K562 (cell line): ENCODE results near the gene SCAP. TPM values are rescaled to one million over a fixed set of nuclear protein-coding genes. Genes with fewer than 3 reads are reported as not detected.
"Not testable (repeated sequence)": the region's sequence is repeated elsewhere in the genome, so short reads cannot be mapped to it uniquely, and the experiment has no call there.

Source experiments
- ATAC-seq: fragments of 200-7000 bp; cut with Tn5 transposase; 3 replicates; pipeline ENCODE4 v1.9.1; 2020; ENCODE audit warnings: moderate library complexity
- BruUV-seq: library from RNA; stranded (reverse); fragments of 400-500 nt; replicated peaks from 2 replicates; lab custom pipeline; 2021; lab: Mats Ljungman, UMichigan
- CTCF ChIA-PET: fragments of 300-600 bp; formaldehyde crosslinking; extraction: SDS; loops from one replicate; lab custom pipeline; 2021; ENCODE audit warnings: low intra/inter-chr PET ratio; lab: Yijun Ruan, JAX
- POLR2A ChIA-PET: fragments of 300-600, 350-650 bp; sonication (Branson Sonifier 250); formaldehyde crosslinking; extraction: SDS; loops from one replicate; lab custom pipeline; 2021; ENCODE audit warnings: antibody characterized with exemption, inconsistent platforms; lab: Yijun Ruan, JAX
- DNase-seq, 4 experiments: peaks; one replicate each; pipeline versions ENCODE4 v3.0.0 to v3.0.0-alpha.2; 2011 to 2018; ENCODE audit warnings: low spot score in 3 of 4, mixed read lengths in 3 of 4; ENCODE audit errors: extremely low read depth in 1 of 4
- FAIRE-seq: peaks from 2 replicates; lab custom pipeline; 2011; peaks lifted over from hg19 to GRCh38; lab: Jason Lieb, UNC
- H2AFZ ChIP-seq: 2 replicates; pipeline ENCODE4 v1.6.0; 2011; ENCODE audit warnings: low read depth, low read length, control low read depth, inconsistent platforms
- H3K27ac ChIP-seq: fragments of 200-600 bp; 3 replicates; pipeline ENCODE4 v1.8.0; 2011; ENCODE audit warnings: low read depth, mild to moderate bottlenecking, control low read depth, inconsistent platforms, low read length, moderate library complexity, mixed read lengths; ENCODE audit errors: extremely low read depth
- H3K27me3 ChIP-seq, 2 experiments: fragments of 300-600 bp in 1 of 2; 2 replicates in 1 of 2; 3 replicates in 1 of 2; pipeline versions ENCODE4 v1.6.0 to v1.8.0; 2011; ENCODE audit warnings: inconsistent platforms in 2 of 2, low read length in 2 of 2, mild to moderate bottlenecking in 1 of 2, mixed read lengths in 1 of 2, moderate library complexity in 1 of 2; ENCODE audit not compliant: control insufficient read depth in 2 of 2, insufficient read depth in 2 of 2
- H3K36me3 ChIP-seq: fragments of 300-600 bp; 3 replicates; pipeline ENCODE4 v1.8.0; 2011; ENCODE audit warnings: mild to moderate bottlenecking, low read length, inconsistent platforms; ENCODE audit not compliant: control insufficient read depth, insufficient read depth
- H3K4me1 ChIP-seq, 2 experiments: fragments of 200-600 bp in 1 of 2; replicated peaks in 1 of 2; 2 replicates in 1 of 2; 3 replicates in 1 of 2; pipeline versions ENCODE4 v1.5.1 to v1.8.0; 2011; ENCODE audit warnings: inconsistent platforms in 2 of 2, low read length in 2 of 2, mild to moderate bottlenecking in 1 of 2, mixed read lengths in 1 of 2, moderate library complexity in 1 of 2; ENCODE audit not compliant: control insufficient read depth in 2 of 2, insufficient read depth in 2 of 2
- H3K4me2 ChIP-seq: 2 replicates; pipeline ENCODE4 v1.6.1; 2011; ENCODE audit warnings: low read length, control low read depth, inconsistent platforms, mixed read lengths; ENCODE audit not compliant: insufficient read depth
- H3K4me3 ChIP-seq: fragments of 200-600 bp; sonication (generic), shearing (Covaris generic); 2 replicates; pipeline ENCODE4 v1.5.1; 2016; ENCODE audit warnings: control low read depth, inconsistent platforms
- H3K79me2 ChIP-seq: fragments of 200-600 bp; 3 replicates; pipeline ENCODE4 v1.8.0; 2011; ENCODE audit warnings: low read length, inconsistent platforms; ENCODE audit not compliant: control insufficient read depth, insufficient read depth
- H3K9ac ChIP-seq, 2 experiments: 2 replicates each; pipeline versions ENCODE4 v1.6.0 to v1.6.1; 2011; ENCODE audit warnings: low read depth in 2 of 2, low read length in 2 of 2, control low read depth in 1 of 2, inconsistent platforms in 1 of 2, mild to moderate bottlenecking in 1 of 2, mixed read lengths in 1 of 2; ENCODE audit not compliant: insufficient read depth in 1 of 2
- H3K9me1 ChIP-seq: one replicate; pipeline ENCODE4 v1.6.0; 2011; ENCODE audit warnings: inconsistent platforms, mild to moderate bottlenecking, low read length, moderate library complexity; ENCODE audit not compliant: control insufficient read depth, insufficient read depth
- H3K9me3 ChIP-seq: replicated peaks from 2 replicates; pipeline ENCODE4 v1.5.1; 2011; ENCODE audit warnings: low read depth, low read length, inconsistent platforms; ENCODE audit not compliant: control insufficient read depth, insufficient read depth
- H4K20me1 ChIP-seq: replicated peaks from 2 replicates; pipeline ENCODE4 v1.6.1; 2011; ENCODE audit warnings: low read length, inconsistent platforms, mixed read lengths; ENCODE audit not compliant: control insufficient read depth, insufficient read depth
- ARNT ChIP-seq, 2 experiments: fragments of 450-650 bp; IDR thresholded peaks; 2 replicates each; pipeline ENCODE4 v1.6.1; 2016; ENCODE audit warnings: mild to moderate bottlenecking in 1 of 2
- CC2D1A ChIP-seq: fragments of 450-650 bp; IDR thresholded peaks from 2 replicates; pipeline ENCODE4 v1.6.1; 2017; ENCODE audit warnings: mild to moderate bottlenecking
- CCNT2 ChIP-seq: IDR thresholded peaks from 2 replicates; pipeline ENCODE4 v1.6.1; 2011; ENCODE audit warnings: borderline replicate concordance, low read depth, mild to moderate bottlenecking, moderate library complexity, mixed read lengths, low read length; ENCODE audit not compliant: insufficient read length; ENCODE audit errors: extremely low read depth
- CXXC5 ChIP-seq: fragments of 250-450 bp; sonication (Bioruptor Pico); IDR thresholded peaks from 2 replicates; pipeline ENCODE4 v1.8.0; 2022; ENCODE audit warnings: inconsistent platforms, mild to moderate bottlenecking, moderate library complexity
- DMBX1 ChIP-seq: fragments of 250-450 bp; sonication (Bioruptor Pico); IDR thresholded peaks from 2 replicates; pipeline ENCODE4 v1.8.0; 2022; ENCODE audit warnings: inconsistent platforms, mild to moderate bottlenecking, moderate library complexity, borderline replicate concordance
- EGR1 ChIP-seq: fragments of 450-650 bp; conservative IDR thresholded peaks from 2 replicates; pipeline ENCODE4 v1.6.1; 2017; ENCODE audit warnings: mild to moderate bottlenecking
- JUND ChIP-seq, 2 experiments: IDR thresholded peaks; 2 replicates in 1 of 2; 3 replicates in 1 of 2; pipeline ENCODE4 v1.6.1; 2011; ENCODE audit warnings: borderline replicate concordance in 2 of 2, low read depth in 2 of 2, low read length in 2 of 2, improper control_type of control experiment in 1 of 2, missing biosample characterization in 1 of 2, missing genetic modification characterization in 1 of 2, missing genetic modification reagents in 1 of 2
- MEIS2 ChIP-seq: fragments of 450-650 bp; IDR thresholded peaks from 2 replicates; pipeline ENCODE4 v1.6.1; 2014; ENCODE audit warnings: mild to moderate bottlenecking; ENCODE audit not compliant: partially characterized antibody
- NCOA1 ChIP-seq: fragments of 450-650 bp; IDR thresholded peaks from 2 replicates; pipeline ENCODE4 v1.6.1; 2016; ENCODE audit warnings: low read depth
- NFE2 ChIP-seq: IDR thresholded peaks from 2 replicates; pipeline ENCODE4 v1.6.1; 2014; ENCODE audit warnings: antibody characterized with exemption, low read depth
- RAD51 ChIP-seq: fragments of 450-650 bp; IDR thresholded peaks from 2 replicates; pipeline ENCODE4 v1.7.1; 2016; ENCODE audit warnings: low read depth, mild to moderate bottlenecking, borderline replicate concordance
- SMARCE1 ChIP-seq: fragments of 450-650 bp; IDR thresholded peaks from 2 replicates; pipeline ENCODE4 v1.7.1; 2016; ENCODE audit warnings: mild to moderate bottlenecking
- TAL1 ChIP-seq: fragments of 450-650 bp; IDR thresholded peaks from 2 replicates; pipeline ENCODE4 v1.6.1; 2016; ENCODE audit warnings: mild to moderate bottlenecking
- TCF3 ChIP-seq: sonication (generic); formaldehyde crosslinking; IDR thresholded peaks from 2 replicates; pipeline ENCODE4 v1.4.0; 2020; ENCODE audit warnings: mild to moderate bottlenecking, missing genetic modification reagents
- ZBED1 ChIP-seq: IDR thresholded peaks from 2 replicates; pipeline ENCODE4 v1.6.1; 2014
- WGBS: fragments of 100-300 bp; shearing (Covaris generic); methylation state at CpG from one replicate; pipeline ENCODE4 v1.1.6; 2016; ENCODE audit warnings: low coverage, mixed read lengths; ENCODE audit not compliant: insufficient coverage; ENCODE audit errors: missing lambda C conversion rate; 5-methylcytosine and 5-hydroxymethylcytosine counted together
- in situ Hi-C: fragments of 300-500 bp; cut with MboI; formaldehyde crosslinking; loops from 4 replicates; pipeline ENCODE4 v1.15.0; 2018; ENCODE audit warnings: inconsistent platforms, mixed read lengths
- intact Hi-C: fragments of 100-400 bp; cut with micrococcal nuclease; formaldehyde crosslinking; loops from 2 replicates; pipeline ENCODE4 v1.14.2; 2022
- polyA plus RNA-seq, 8 experiments: library from polyadenylated mRNA; depleted of rRNA in 4 of 8; stranded (reverse) in 5 of 8; unstranded in 3 of 8; fragments of >200 nt; fragmentation: Nextera tagmentation in 2 of 8; fragmentation: Illumina TruSeq in 1 of 8; extraction: Ambion mirVana in 2 of 8; extraction: Trizol in 1 of 8; gene quantifications; 2 replicates each; pipeline versions ENCODE4 v1.2.1 to v1.2.3, GENCODE V29; 2011 to 2014; ENCODE audit warnings: inconsistent platforms in 1 of 8, missing spikeins in 1 of 8
- total RNA-seq, 7 experiments: library from RNA; depleted of rRNA in 6 of 7; stranded (reverse); fragments of >200 nt in 6 of 7; fragmentation: Illumina TruSeq in 2 of 7; extraction: Trizol in 2 of 7; gene quantifications; 2 replicates each; pipeline versions ENCODE4 v1.2.1 to v1.2.3, GENCODE V29; 2011 to 2021; ENCODE audit warnings: low replicate concordance in 1 of 7
- TF ChIP-seq, protein P1 (sequence below): IDR thresholded peaks from 2 replicates; pipeline ENCODE4 v1.6.1; 2012; ENCODE audit warnings: low read depth, low read length, improper control_type of control experiment, borderline replicate concordance
- TF ChIP-seq, protein P2 (sequence below): fragments of 450-650 bp; IDR thresholded peaks from 2 replicates; pipeline ENCODE4 v1.6.1; 2016; ENCODE audit warnings: antibody characterized with exemption
- TF ChIP-seq, protein P3 (sequence below): sonication (generic); IDR thresholded peaks from 2 replicates; pipeline ENCODE4 v1.6.1; 2016

The SCAP gene
- total and polyA plus RNA-seq, 9 of the 15 experiments (the other 6 are each of a cell fraction or from before 2014, with no cell fraction given), result 2.6 to 104 (median 37.8) TPM

DNA sequence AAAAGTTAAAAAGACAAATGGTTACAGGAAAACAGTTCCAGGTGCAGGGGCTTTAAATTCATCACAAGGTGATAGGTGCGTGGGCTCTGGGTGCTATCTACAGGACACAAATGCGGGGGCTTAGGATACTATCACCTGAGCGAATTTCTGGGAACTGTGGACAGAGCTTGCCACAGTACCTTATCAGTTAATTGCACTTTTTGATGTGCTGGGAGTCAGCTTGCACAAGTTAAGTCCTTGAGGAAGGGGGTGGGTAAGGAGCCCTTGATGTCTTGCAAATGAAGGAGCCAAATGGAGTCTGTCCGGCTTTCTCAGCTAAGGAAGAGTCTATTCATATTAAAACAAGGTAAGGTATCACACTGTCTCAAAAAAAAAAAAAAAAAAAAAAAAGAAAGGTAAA lies 6.0 kb upstream of the SCAP start:
- Histone ChIP-seq H3K4me1 (peaks cover 32 to 54% of the 10 kb centered on the region in 2 experiments), H3K27ac (peak overlapping the region; percentile 75; the same call in 2 of the 3 replicates), H3K9ac (peak overlapping the region in 1 of 2 experiments; percentile 42; a peak in 2 of 4 replicates), H3K4me2 (peak overlapping the region; percentile 10)
- POLR2A ChIA-PET, result interaction anchor here (0.6 to 1.6 kb wide), 4 partner anchors 10 to 322 kb away, joined by 3 to 6 read pairs (median 4); no protein-coding TSS in a partner anchor
- H2AFZ ChIP-seq, H3K9me1 ChIP-seq, H3K36me3 ChIP-seq, H3K79me2 ChIP-seq, H3K9me3 ChIP-seq, intact Hi-C loops, CTCF ChIA-PET, H3K27me3 ChIP-seq, H3K4me3 ChIP-seq, in situ Hi-C loops, BruUV-seq, H4K20me1 ChIP-seq: not testable (repeated sequence)
- WGBS, result 1% methylated on average over 4 of the region's 4 CpGs
- peak; percentile 52 to 93 (median 54) for DNase-seq
- FAIRE-seq, result peak; percentile 84
- peak; percentile 10 for ATAC-seq
- peak; percentile 68 for TF ChIP-seq MEIS2
- peak; percentile 18; the same call in 1 of the 2 replicates for TF ChIP-seq NFE2
- TF ChIP-seq JUND (IDR thresholded peaks at IDR 0.05; ENCODE audit: borderline replicate concordance, low read depth, low read length), result peak; percentile 73; the same call in 1 of the 2 replicates
- TF ChIP-seq JUND (tag; IDR thresholded peaks at IDR 0.05; ENCODE audit: borderline replicate concordance, low read depth, low read length), result peak; percentile 47; the same call in 1 of the 3 replicates
- peak; percentile 88 for TF ChIP-seq TAL1
- peak; percentile 33; the same call in 1 of the 2 replicates for TF ChIP-seq DMBX1
- TF ChIP-seq, protein P1, sequence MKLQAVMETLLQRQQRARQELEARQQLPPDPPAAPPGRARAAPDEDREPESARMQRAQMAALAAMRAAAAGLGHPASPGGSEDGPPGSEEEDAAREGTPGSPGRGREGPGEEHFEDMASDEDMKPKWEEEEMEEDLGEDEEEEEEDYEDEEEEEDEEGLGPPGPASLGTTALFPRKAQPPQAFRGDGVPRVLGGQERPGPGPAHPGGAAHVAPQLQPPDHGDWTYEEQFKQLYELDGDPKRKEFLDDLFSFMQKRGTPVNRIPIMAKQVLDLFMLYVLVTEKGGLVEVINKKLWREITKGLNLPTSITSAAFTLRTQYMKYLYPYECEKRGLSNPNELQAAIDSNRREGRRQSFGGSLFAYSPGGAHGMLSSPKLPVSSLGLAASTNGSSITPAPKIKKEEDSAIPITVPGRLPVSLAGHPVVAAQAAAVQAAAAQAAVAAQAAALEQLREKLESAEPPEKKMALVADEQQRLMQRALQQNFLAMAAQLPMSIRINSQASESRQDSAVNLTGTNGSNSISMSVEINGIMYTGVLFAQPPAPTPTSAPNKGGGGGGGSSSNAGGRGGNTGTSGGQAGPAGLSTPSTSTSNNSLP, result peak; percentile 57; the same call in 1 of the 2 replicates
- TF ChIP-seq SMARCE1, result peak; percentile 90
- TF ChIP-seq CC2D1A, result peak; percentile 42; the same call in 1 of the 2 replicates
- peak; percentile 64; the same call in 1 of the 2 replicates for TF ChIP-seq NCOA1
- TF ChIP-seq CCNT2, result peak; percentile 24
- peak; percentile 90 for TF ChIP-seq TCF3 (CRISPR knock-in tag)
- TF ChIP-seq, protein P2, sequence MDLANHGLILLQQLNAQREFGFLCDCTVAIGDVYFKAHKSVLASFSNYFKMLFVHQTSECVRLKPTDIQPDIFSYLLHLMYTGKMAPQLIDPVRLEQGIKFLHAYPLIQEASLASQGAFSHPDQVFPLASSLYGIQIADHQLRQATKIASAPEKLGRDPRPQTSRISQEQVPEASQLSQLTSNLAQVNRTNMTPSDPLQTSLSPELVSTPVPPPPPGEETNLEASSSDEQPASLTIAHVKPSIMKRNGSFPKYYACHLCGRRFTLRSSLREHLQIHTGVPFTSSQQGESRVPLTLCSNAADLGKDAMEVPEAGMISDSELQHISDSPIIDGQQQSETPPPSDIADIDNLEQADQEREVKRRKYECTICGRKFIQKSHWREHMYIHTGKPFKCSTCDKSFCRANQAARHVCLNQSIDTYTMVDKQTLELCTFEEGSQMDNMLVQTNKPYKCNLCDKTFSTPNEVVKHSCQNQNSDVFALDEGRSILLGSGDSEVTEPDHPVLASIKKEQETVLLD, result peak; percentile 63
- TF ChIP-seq RAD51, result peak; percentile 23; the same call in 1 of the 2 replicates
- TF ChIP-seq CXXC5 (CRISPR knock-in tag), result peak; percentile 80
- TF ChIP-seq ARNT (IDR thresholded peaks at IDR 0.05), result peak in 1 of 2 experiments; percentile 20; a peak in 1 of 4 replicates
- 0 out of 2 replicates have a peak, but pooled peaks have one; percentile 58 for TF ChIP-seq ZBED1
- TF ChIP-seq, protein P3, sequence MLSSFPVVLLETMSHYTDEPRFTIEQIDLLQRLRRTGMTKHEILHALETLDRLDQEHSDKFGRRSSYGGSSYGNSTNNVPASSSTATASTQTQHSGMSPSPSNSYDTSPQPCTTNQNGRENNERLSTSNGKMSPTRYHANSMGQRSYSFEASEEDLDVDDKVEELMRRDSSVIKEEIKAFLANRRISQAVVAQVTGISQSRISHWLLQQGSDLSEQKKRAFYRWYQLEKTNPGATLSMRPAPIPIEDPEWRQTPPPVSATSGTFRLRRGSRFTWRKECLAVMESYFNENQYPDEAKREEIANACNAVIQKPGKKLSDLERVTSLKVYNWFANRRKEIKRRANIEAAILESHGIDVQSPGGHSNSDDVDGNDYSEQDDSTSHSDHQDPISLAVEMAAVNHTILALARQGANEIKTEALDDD, result peak; percentile 72; the same call in 1 of the 2 replicates
- TF ChIP-seq EGR1, result peak; percentile 96
